OCI-LY1 (cell line): ENCODE measurements around the gene IAH1.

Experiments
- CTCF ChIP-seq: fragments of 200-600 bp; sonication (generic), shearing (Covaris generic); IDR thresholded peaks from 2 replicates; pipeline ENCODE4 v1.5.1; 2017; ENCODE audit warnings: mild to moderate bottlenecking, antibody characterized with exemption, low read length, moderate library complexity, mixed read lengths
- EZH2 ChIP-seq: fragments of 200-600 bp; sonication (generic), shearing (Covaris generic); IDR thresholded peaks from 2 replicates; pipeline ENCODE4 v1.8.0; 2017; ENCODE audit warnings: borderline replicate concordance, mixed run types, mild to moderate bottlenecking, antibody characterized with exemption, low read length, moderate library complexity, mixed read lengths

DNA sequence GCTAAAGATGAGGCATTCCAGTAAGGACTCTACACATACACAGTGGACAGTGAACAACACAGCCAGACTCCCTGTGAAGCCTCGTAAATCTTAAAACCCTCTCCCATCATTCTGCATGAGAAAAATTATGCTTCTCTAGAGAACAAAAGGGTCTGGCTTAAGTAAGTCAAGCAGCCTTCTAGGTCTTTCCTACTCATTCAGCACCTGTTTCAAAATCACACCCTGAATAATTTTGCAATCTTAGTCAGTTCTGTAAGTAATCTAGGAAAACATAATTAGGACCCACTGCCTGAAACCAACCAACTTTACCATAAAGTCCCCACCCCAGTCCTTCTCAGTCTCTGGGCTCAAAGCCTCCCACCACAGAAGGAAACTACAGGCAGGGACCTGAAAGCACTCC is 19.7 kb downstream of the IAH1 start:
- no peak for TF ChIP-seq CTCF
- no peak for TF ChIP-seq EZH2
